Measurements from ENCODE around the gene ZNF396.

The ZNF396 gene

GRCh38 chr18:35334212-35334611, 42.9 kb downstream of the ZNF396 start:
- DNase-seq, result no peak

- no peak for DNase-seq
Measured at GRCh38 chr18:35331367-35332087, 45.6 kb downstream of the ZNF396 start.

DNA sequence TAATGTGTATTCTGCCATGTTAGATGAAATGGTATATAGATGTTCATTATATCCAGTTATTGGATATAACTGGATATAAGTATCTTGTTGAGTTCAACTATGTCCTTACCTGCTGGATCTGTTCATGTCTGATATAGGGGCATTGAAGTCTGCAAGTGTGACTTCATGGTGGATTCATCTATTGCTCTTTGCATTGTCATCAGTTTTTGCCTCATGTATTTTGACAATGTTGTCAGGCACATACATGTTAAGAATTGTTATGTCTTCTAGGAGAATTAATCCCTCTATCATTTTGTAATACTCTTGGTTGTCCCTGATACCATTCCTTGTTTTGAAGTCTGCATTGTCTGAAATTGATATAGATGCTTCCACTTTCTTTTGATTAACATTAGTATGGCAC, 48.3 kb downstream of the ZNF396 start:
- no peak for DNase-seq

DNA sequence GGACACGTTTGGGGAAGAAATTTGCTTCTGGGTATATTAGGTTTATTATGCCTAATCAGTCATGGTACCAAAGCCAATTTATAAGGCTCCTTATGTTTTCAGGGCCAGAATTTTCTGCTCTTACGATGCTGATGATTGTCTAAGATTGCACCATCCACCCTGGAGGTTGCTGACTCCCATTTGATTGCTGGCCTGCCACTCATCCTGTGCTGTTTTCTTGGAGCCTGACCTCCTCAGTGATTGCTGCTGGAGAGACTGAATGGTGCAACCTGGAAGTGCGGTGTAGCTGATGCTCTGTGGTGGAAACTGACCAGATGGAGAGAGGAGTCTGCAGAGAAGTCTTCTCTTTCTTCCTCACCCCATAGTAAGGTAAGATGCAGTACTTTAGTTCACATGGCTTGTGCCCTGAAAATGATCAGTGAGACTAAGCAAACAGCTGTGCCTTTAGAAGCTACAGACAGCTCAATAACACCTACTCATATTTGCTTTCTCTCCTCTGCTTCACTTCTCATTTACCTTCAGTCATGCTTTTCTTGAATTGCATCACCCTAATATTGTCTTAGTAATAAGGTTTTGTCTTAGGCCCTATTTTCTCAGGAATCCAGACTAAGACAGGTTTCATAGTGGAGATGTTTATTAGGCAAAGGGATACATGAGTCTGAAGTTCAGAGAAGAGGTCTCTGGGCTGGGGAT, 50.3 kb downstream of the ZNF396 start:
- DNase-seq, result no peak

DNA sequence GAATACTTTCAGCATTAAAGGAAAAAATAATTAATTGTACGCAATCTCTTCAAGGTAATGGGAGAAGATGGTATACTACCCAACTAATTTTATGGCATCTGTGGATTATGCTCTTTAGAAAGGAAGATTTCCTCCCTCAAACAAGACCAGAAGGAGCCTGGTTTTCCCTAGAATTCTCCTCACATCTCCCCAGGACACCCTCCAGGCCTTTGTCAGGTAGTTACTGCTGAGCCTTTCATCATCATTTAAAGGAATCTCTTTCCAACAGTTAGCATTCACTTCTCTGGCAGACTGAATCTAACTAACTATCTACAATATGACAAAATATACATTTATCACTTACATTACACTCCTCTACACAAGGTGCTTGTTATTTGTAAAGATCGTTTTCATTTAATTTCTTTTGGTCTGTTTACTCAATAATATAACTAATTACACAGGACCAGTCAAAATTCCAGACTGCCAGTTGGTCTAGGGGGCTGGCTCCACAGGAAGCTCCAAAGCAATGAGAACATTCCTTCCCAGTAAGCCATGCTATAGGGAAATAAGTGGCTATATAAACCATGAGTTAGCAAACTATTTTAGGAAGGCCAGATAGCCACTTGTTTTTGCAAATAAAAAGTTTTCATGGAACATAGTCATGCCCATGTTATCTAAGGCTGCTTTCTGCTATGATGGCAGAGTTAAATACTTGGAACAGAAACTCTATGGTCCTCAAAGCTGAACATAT, 52.0 kb downstream of the ZNF396 start:
- no peak for DNase-seq

DNA sequence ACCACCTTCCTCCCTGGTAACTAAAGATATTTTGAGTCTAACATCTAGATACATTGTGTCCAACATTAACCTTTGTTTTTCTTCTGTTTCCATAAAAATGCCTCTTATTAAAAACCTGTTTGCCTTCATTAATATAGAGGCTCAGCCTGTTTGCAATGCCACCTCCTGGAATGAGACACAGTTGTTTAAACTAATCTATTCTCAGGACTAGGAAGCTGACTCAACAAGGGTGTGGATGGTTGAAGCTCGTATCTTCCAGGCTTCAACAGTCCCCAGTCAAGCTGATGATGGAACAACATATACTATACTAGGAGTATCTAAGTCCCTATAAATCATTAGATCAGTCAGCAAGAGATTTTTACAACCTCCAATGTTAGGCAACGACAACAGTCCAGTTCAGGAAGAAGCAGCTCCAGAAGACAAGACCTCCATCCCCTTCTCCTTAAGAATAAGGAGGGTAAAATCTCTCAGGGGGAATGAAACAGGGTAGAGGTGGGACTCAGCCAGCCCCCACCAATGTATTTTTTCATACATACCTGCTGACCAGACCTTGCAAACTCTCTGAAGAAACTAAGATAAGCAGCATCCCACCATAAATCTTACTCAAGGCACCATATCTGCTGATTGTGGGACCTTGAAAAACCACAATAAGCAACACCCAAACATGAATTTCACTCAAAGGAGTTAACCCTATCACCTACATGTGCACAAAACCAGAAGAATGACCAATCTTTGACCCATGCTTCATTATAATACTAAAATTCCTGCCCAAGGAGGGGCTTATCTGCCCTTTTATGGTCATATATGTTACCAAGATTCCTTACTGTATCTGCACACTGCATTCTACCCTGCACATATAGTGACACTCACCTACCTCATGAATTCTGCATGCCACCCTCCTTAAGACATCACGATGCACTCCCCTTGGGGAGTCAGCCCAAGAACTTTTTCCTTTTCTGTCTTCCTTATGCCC, 54.4 kb downstream of the ZNF396 start:
- no peak for DNase-seq
